DND-41 (cell line): ENCODE results near the gene ABRACL.

Experiments
- ATAC-seq: fragments of 200-7000 bp; cut with Tn5 transposase; 3 replicates; pipeline ENCODE4 v1.9.1; 2021; ENCODE audit warnings: low read depth; ENCODE audit not compliant: insufficient read depth
- DNase-seq: peaks from one replicate; pipeline ENCODE4 v3.0.0-alpha.2; 2020
- H2AFZ ChIP-seq: 2 replicates; pipeline ENCODE4 v1.6.0; 2012; ENCODE audit warnings: low read depth, low read length
- H3K27ac ChIP-seq: 2 replicates; pipeline ENCODE4 v1.5.1; 2012; ENCODE audit warnings: low read length, inconsistent platforms
- H3K27me3 ChIP-seq: fragments of 200-600 bp; sonication (generic); 2 replicates; pipeline ENCODE4 v1.6.0; 2012; ENCODE audit warnings: low read length, mild to moderate bottlenecking, inconsistent platforms; ENCODE audit not compliant: insufficient read depth, poor library complexity
- H3K36me3 ChIP-seq: 2 replicates; pipeline ENCODE4 v1.5.1; 2012; ENCODE audit warnings: low read length, inconsistent platforms; ENCODE audit not compliant: insufficient read depth
- H3K4me1 ChIP-seq: 2 replicates; pipeline ENCODE4 v1.5.1; 2012; ENCODE audit warnings: mild to moderate bottlenecking, low read length; ENCODE audit not compliant: insufficient read depth
- H3K4me2 ChIP-seq: 2 replicates; pipeline ENCODE4 v1.6.0; 2012; ENCODE audit warnings: mild to moderate bottlenecking, moderate library complexity, low read length, inconsistent platforms; ENCODE audit not compliant: insufficient read depth
- H3K4me3 ChIP-seq, 2 experiments: fragments of 200-600 bp in 1 of 2; shearing (Covaris generic) in 1 of 2; 2 replicates each; pipeline ENCODE4 v1.5.1; 2012 to 2016; ENCODE audit warnings: inconsistent platforms in 2 of 2, low read length in 2 of 2, mild to moderate bottlenecking in 2 of 2, low read depth in 1 of 2, moderate library complexity in 1 of 2
- H3K79me2 ChIP-seq: 2 replicates; pipeline ENCODE4 v1.6.0; 2012; ENCODE audit warnings: low read length, inconsistent platforms; ENCODE audit not compliant: insufficient read depth
- H3K9ac ChIP-seq: 2 replicates; pipeline ENCODE4 v1.6.0; 2012; ENCODE audit warnings: low read depth, mild to moderate bottlenecking, inconsistent platforms, low read length, moderate library complexity
- H3K9me3 ChIP-seq: 2 replicates; pipeline ENCODE4 v1.5.1; 2012; ENCODE audit warnings: low read length, moderate library complexity, mild to moderate bottlenecking, inconsistent platforms; ENCODE audit not compliant: insufficient read depth, severe bottlenecking
- H4K20me1 ChIP-seq: 2 replicates; pipeline ENCODE4 v1.6.0; 2012; ENCODE audit warnings: low read length; ENCODE audit not compliant: insufficient read depth
- EZH2 ChIP-seq: IDR thresholded peaks from 3 replicates; pipeline ENCODE4 v1.6.1; 2012; ENCODE audit warnings: borderline replicate concordance, low read depth, mild to moderate bottlenecking, moderate library complexity, low read length, inconsistent platforms; ENCODE audit not compliant: severe bottlenecking
- TF ChIP-seq, protein P1 (sequence below): IDR thresholded peaks from 2 replicates; pipeline ENCODE4 v1.5.1; 2012; ENCODE audit warnings: borderline replicate concordance, low read length, moderate library complexity, mild to moderate bottlenecking; ENCODE audit not compliant: poor library complexity, severe bottlenecking; ENCODE audit errors: extremely low read depth

Gene ABRACL

DNA sequence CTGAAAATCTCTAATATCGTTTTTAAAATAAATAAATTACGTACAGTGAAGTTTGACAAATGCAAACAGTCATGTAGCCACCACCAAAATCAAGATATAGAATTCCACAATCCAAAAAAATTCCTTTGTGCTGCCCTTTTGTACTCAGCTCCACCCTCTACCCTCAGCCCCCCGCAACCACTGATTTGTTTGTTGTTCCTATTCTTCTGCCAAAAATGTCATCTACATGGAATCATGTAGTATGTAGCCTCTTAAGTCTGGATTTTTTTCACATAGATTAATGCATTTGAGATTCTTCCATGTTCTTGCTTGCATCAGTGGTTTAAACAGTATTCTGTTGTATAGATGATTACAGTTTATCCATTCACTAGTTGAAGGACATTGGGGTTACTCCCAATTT lies 32.0 kb upstream of the ABRACL start:
- no peaks in the 10 kb centered on the region for H3K79me2 ChIP-seq
- H3K9me3 ChIP-seq, result no peaks in the 10 kb centered on the region
- H3K27me3 ChIP-seq, result no peaks in the 10 kb centered on the region
- H2AFZ ChIP-seq, result no peak overlapping the region
- no peak overlapping the region for H3K27ac ChIP-seq
- H4K20me1 ChIP-seq, result no peaks in the 10 kb centered on the region
- no peak for DNase-seq
- no peak overlapping the region for H3K4me3 ChIP-seq
- H3K9ac ChIP-seq, result no peak overlapping the region
- TF ChIP-seq, protein P1, sequence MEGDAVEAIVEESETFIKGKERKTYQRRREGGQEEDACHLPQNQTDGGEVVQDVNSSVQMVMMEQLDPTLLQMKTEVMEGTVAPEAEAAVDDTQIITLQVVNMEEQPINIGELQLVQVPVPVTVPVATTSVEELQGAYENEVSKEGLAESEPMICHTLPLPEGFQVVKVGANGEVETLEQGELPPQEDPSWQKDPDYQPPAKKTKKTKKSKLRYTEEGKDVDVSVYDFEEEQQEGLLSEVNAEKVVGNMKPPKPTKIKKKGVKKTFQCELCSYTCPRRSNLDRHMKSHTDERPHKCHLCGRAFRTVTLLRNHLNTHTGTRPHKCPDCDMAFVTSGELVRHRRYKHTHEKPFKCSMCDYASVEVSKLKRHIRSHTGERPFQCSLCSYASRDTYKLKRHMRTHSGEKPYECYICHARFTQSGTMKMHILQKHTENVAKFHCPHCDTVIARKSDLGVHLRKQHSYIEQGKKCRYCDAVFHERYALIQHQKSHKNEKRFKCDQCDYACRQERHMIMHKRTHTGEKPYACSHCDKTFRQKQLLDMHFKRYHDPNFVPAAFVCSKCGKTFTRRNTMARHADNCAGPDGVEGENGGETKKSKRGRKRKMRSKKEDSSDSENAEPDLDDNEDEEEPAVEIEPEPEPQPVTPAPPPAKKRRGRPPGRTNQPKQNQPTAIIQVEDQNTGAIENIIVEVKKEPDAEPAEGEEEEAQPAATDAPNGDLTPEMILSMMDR, result no peak
- TF ChIP-seq EZH2, result no peak
- H3K4me2 ChIP-seq, result no peak overlapping the region
- no peak for ATAC-seq
- no peaks in the 10 kb centered on the region for H3K4me1 ChIP-seq
- H3K36me3 ChIP-seq, result no peaks in the 10 kb centered on the region

DNA sequence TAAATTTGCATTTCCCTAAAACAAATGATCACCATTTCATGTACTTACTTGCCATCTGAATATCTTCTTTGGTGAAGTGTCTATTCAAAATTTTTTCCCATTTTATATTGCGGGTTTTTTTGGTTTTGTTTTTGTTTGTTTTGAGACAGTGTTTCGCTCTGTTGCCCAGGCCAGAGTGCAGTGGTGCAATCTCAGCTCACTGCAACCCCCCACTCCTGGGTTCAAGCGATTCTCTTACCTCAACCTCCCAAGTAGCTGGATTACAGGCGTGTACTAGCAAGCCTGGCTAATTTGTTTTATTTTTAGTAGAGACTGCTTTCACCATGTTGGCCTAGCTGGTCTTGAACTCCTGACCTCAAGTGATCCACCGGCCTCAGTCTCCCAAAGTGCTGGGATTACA lies 31.4 kb upstream of the ABRACL start:
- Histone ChIP-seq H3K27ac (no peak overlapping the region), H3K9me3 (no peaks in the 10 kb centered on the region), H3K4me1 (no peaks in the 10 kb centered on the region), H3K4me2 (no peak overlapping the region), H3K79me2 (no peaks in the 10 kb centered on the region), H3K4me3 (no peak overlapping the region), H2AFZ (no peak overlapping the region), H3K27me3 (no peaks in the 10 kb centered on the region), H4K20me1 (no peaks in the 10 kb centered on the region), H3K9ac (no peak overlapping the region), H3K36me3 (no peaks in the 10 kb centered on the region)
- ATAC-seq (no peak), DNase-seq (no peak)
- TF ChIP-seq, protein P1, result no peak
- no peak for TF ChIP-seq EZH2

- Histone ChIP-seq H2AFZ (no peak overlapping the region), H3K9ac (no peak overlapping the region), H3K79me2 (no peaks in the 10 kb centered on the region), H3K27ac (no peak overlapping the region), H3K27me3 (no peaks in the 10 kb centered on the region), H3K4me2 (no peak overlapping the region), H3K4me3 (no peak overlapping the region), H4K20me1 (no peaks in the 10 kb centered on the region), H3K9me3 (no peaks in the 10 kb centered on the region), H3K36me3 (no peaks in the 10 kb centered on the region), H3K4me1 (no peaks in the 10 kb centered on the region)
- no peak for DNase-seq
- ATAC-seq, result 0 out of 3 replicates have a peak, but pooled peaks have one; percentile 27
- TF ChIP-seq, protein P1, result no peak
- TF ChIP-seq EZH2, result no peak
Measured at GRCh38 chr6:138999949-139000725, 28.4 kb upstream of the ABRACL start.
